ENCODE results near the gene USP22.

GRCh38 chr17:21001111-21001812 lies 41.5 kb downstream of the USP22 start:
- no peak for TF ChIP-seq CTCF (IDR thresholded peaks at IDR 0.05)
- TF ChIP-seq EZH2 (IDR thresholded peaks at IDR 0.05) = no peak

Measured in neural progenitor cell (in vitro differentiated cells).